K562 (cell line): ENCODE results near the gene ITSN2. TPM values are rescaled to one million over a fixed set of nuclear protein-coding genes. Genes with fewer than 3 reads are reported as not detected.

ENCODE experiments used
- ATAC-seq: fragments of 200-7000 bp; cut with Tn5 transposase; 3 replicates; pipeline ENCODE4 v1.9.1; 2020; ENCODE audit warnings: moderate library complexity
- BruUV-seq: library from RNA; stranded (reverse); fragments of 400-500 nt; replicated peaks from 2 replicates; lab custom pipeline; 2021; lab: Mats Ljungman, UMichigan
- CTCF ChIA-PET: fragments of 300-600 bp; formaldehyde crosslinking; extraction: SDS; loops from one replicate; lab custom pipeline; 2021; ENCODE audit warnings: low intra/inter-chr PET ratio; lab: Yijun Ruan, JAX
- POLR2A ChIA-PET: fragments of 300-600, 350-650 bp; sonication (Branson Sonifier 250); formaldehyde crosslinking; extraction: SDS; loops from one replicate; lab custom pipeline; 2021; ENCODE audit warnings: antibody characterized with exemption, inconsistent platforms; lab: Yijun Ruan, JAX
- DNase-seq, 4 experiments: peaks; one replicate each; pipeline versions ENCODE4 v3.0.0 to v3.0.0-alpha.2; 2011 to 2018; ENCODE audit warnings: low spot score in 3 of 4, mixed read lengths in 3 of 4; ENCODE audit errors: extremely low read depth in 1 of 4
- FAIRE-seq: peaks from 2 replicates; lab custom pipeline; 2011; peaks lifted over from hg19 to GRCh38; lab: Jason Lieb, UNC
- H2AFZ ChIP-seq: 2 replicates; pipeline ENCODE4 v1.6.0; 2011; ENCODE audit warnings: low read depth, low read length, control low read depth, inconsistent platforms
- H3K27ac ChIP-seq: fragments of 200-600 bp; 3 replicates; pipeline ENCODE4 v1.8.0; 2011; ENCODE audit warnings: low read depth, mild to moderate bottlenecking, control low read depth, inconsistent platforms, low read length, moderate library complexity, mixed read lengths; ENCODE audit errors: extremely low read depth
- H3K27me3 ChIP-seq, 2 experiments: fragments of 300-600 bp in 1 of 2; 2 replicates in 1 of 2; 3 replicates in 1 of 2; pipeline versions ENCODE4 v1.6.0 to v1.8.0; 2011; ENCODE audit warnings: inconsistent platforms in 2 of 2, low read length in 2 of 2, mild to moderate bottlenecking in 1 of 2, mixed read lengths in 1 of 2, moderate library complexity in 1 of 2; ENCODE audit not compliant: control insufficient read depth in 2 of 2, insufficient read depth in 2 of 2
- H3K36me3 ChIP-seq: fragments of 300-600 bp; 3 replicates; pipeline ENCODE4 v1.8.0; 2011; ENCODE audit warnings: mild to moderate bottlenecking, low read length, inconsistent platforms; ENCODE audit not compliant: control insufficient read depth, insufficient read depth
- H3K4me1 ChIP-seq, 2 experiments: fragments of 200-600 bp in 1 of 2; replicated peaks in 1 of 2; 2 replicates in 1 of 2; 3 replicates in 1 of 2; pipeline versions ENCODE4 v1.5.1 to v1.8.0; 2011; ENCODE audit warnings: inconsistent platforms in 2 of 2, low read length in 2 of 2, mild to moderate bottlenecking in 1 of 2, mixed read lengths in 1 of 2, moderate library complexity in 1 of 2; ENCODE audit not compliant: control insufficient read depth in 2 of 2, insufficient read depth in 2 of 2
- H3K4me2 ChIP-seq: 2 replicates; pipeline ENCODE4 v1.6.1; 2011; ENCODE audit warnings: low read length, control low read depth, inconsistent platforms, mixed read lengths; ENCODE audit not compliant: insufficient read depth
- H3K4me3 ChIP-seq: fragments of 200-600 bp; sonication (generic), shearing (Covaris generic); 2 replicates; pipeline ENCODE4 v1.5.1; 2016; ENCODE audit warnings: control low read depth, inconsistent platforms
- H3K79me2 ChIP-seq: fragments of 200-600 bp; 3 replicates; pipeline ENCODE4 v1.8.0; 2011; ENCODE audit warnings: low read length, inconsistent platforms; ENCODE audit not compliant: control insufficient read depth, insufficient read depth
- H3K9ac ChIP-seq, 2 experiments: 2 replicates each; pipeline versions ENCODE4 v1.6.0 to v1.6.1; 2011; ENCODE audit warnings: low read depth in 2 of 2, low read length in 2 of 2, control low read depth in 1 of 2, inconsistent platforms in 1 of 2, mild to moderate bottlenecking in 1 of 2, mixed read lengths in 1 of 2; ENCODE audit not compliant: insufficient read depth in 1 of 2
- H3K9me1 ChIP-seq: one replicate; pipeline ENCODE4 v1.6.0; 2011; ENCODE audit warnings: inconsistent platforms, mild to moderate bottlenecking, low read length, moderate library complexity; ENCODE audit not compliant: control insufficient read depth, insufficient read depth
- H3K9me3 ChIP-seq: replicated peaks from 2 replicates; pipeline ENCODE4 v1.5.1; 2011; ENCODE audit warnings: low read depth, low read length, inconsistent platforms; ENCODE audit not compliant: control insufficient read depth, insufficient read depth
- H4K20me1 ChIP-seq: replicated peaks from 2 replicates; pipeline ENCODE4 v1.6.1; 2011; ENCODE audit warnings: low read length, inconsistent platforms, mixed read lengths; ENCODE audit not compliant: control insufficient read depth, insufficient read depth
- E2F6 ChIP-seq, 2 experiments: IDR thresholded peaks; 2 replicates each; pipeline ENCODE4 v1.6.1; 2011; ENCODE audit warnings: borderline replicate concordance in 1 of 2, control low read depth in 1 of 2, low read depth in 1 of 2, low read length in 1 of 2, mild to moderate bottlenecking in 1 of 2, mixed read lengths in 1 of 2, moderate library complexity in 1 of 2; ENCODE audit not compliant: insufficient read depth in 1 of 2, insufficient read length in 1 of 2, poor library complexity in 1 of 2, severe bottlenecking in 1 of 2; ENCODE audit errors: extremely low read depth in 1 of 2
- ETS1 ChIP-seq: conservative IDR thresholded peaks from 2 replicates; pipeline ENCODE4 v1.6.1; 2011; ENCODE audit warnings: low read depth, mild to moderate bottlenecking, low read length; ENCODE audit not compliant: control insufficient read depth
- ETV6 ChIP-seq, 3 experiments: fragments of 150-350 bp in 1 of 3; sonication (generic) in 1 of 3; formaldehyde crosslinking in 1 of 3; IDR thresholded peaks; 2 replicates each; pipeline versions ENCODE4 v1.6.1 to v1.8.0; 2014 to 2022; ENCODE audit warnings: borderline replicate concordance in 2 of 3, low read depth in 2 of 3, antibody characterized with exemption in 1 of 3, low read length in 1 of 3, mild to moderate bottlenecking in 1 of 3, missing genetic modification reagents in 1 of 3
- FOXJ3 ChIP-seq: sonication (generic); formaldehyde crosslinking; IDR thresholded peaks from 2 replicates; pipeline ENCODE4 v1.4.0; 2020; ENCODE audit warnings: mild to moderate bottlenecking, missing genetic modification reagents
- MAFG ChIP-seq: fragments of 450-650 bp; conservative IDR thresholded peaks from 2 replicates; pipeline ENCODE4 v1.6.1; 2016; ENCODE audit warnings: missing genetic modification characterization, missing compliant biosample characterization
- POLR3A ChIP-seq: IDR thresholded peaks from 2 replicates; pipeline ENCODE4 v1.6.1; 2011; ENCODE audit warnings: borderline replicate concordance, mild to moderate bottlenecking, moderate library complexity; ENCODE audit not compliant: insufficient read length, insufficient read depth; ENCODE audit errors: extremely low read depth
- RHOXF2B ChIP-seq: fragments of 250-450 bp; sonication (Bioruptor Pico); conservative IDR thresholded peaks from 2 replicates; pipeline ENCODE4 v1.5.1; 2021
- SRF ChIP-seq, 2 experiments: fragments of 250-450, 450-650 bp in 1 of 2; sonication (Bioruptor Pico) in 1 of 2; sonication (generic) in 1 of 2; formaldehyde crosslinking; IDR thresholded peaks; 2 replicates each; pipeline versions ENCODE4 v1.5.0 to v1.5.1; 2020 to 2022; ENCODE audit warnings: mild to moderate bottlenecking in 1 of 2, missing genetic modification reagents in 1 of 2
- ZKSCAN3 ChIP-seq: fragments of 250-450 bp; sonication (Bioruptor Pico); IDR thresholded peaks from 2 replicates; pipeline ENCODE4 v1.4.0; 2020
- ZNF79 ChIP-seq: fragments of 250-450 bp; sonication (Bioruptor Pico); IDR thresholded peaks from 2 replicates; pipeline ENCODE4 v1.4.0; 2020; ENCODE audit warnings: low read depth, mild to moderate bottlenecking, moderate library complexity
- WGBS: fragments of 100-300 bp; shearing (Covaris generic); methylation state at CpG from one replicate; pipeline ENCODE4 v1.1.6; 2016; ENCODE audit warnings: low coverage, mixed read lengths; ENCODE audit not compliant: insufficient coverage; ENCODE audit errors: missing lambda C conversion rate; 5-methylcytosine and 5-hydroxymethylcytosine counted together
- in situ Hi-C: fragments of 300-500 bp; cut with MboI; formaldehyde crosslinking; loops from 4 replicates; pipeline ENCODE4 v1.15.0; 2018; ENCODE audit warnings: inconsistent platforms, mixed read lengths
- intact Hi-C: fragments of 100-400 bp; cut with micrococcal nuclease; formaldehyde crosslinking; loops from 2 replicates; pipeline ENCODE4 v1.14.2; 2022
- polyA plus RNA-seq, 8 experiments: library from polyadenylated mRNA; depleted of rRNA in 4 of 8; stranded (reverse) in 5 of 8; unstranded in 3 of 8; fragments of >200 nt; fragmentation: Nextera tagmentation in 2 of 8; fragmentation: Illumina TruSeq in 1 of 8; extraction: Ambion mirVana in 2 of 8; extraction: Trizol in 1 of 8; gene quantifications; 2 replicates each; pipeline versions ENCODE4 v1.2.1 to v1.2.3, GENCODE V29; 2011 to 2014; ENCODE audit warnings: inconsistent platforms in 1 of 8, missing spikeins in 1 of 8
- total RNA-seq, 7 experiments: library from RNA; depleted of rRNA in 6 of 7; stranded (reverse); fragments of >200 nt in 6 of 7; fragmentation: Illumina TruSeq in 2 of 7; extraction: Trizol in 2 of 7; gene quantifications; 2 replicates each; pipeline versions ENCODE4 v1.2.1 to v1.2.3, GENCODE V29; 2011 to 2021; ENCODE audit warnings: low replicate concordance in 1 of 7
- TF ChIP-seq, protein P1 (sequence below): fragments of 150-350 bp; conservative IDR thresholded peaks from 2 replicates; pipeline ENCODE4 v1.6.1; 2014; ENCODE audit warnings: low read length
- TF ChIP-seq, protein P2 (sequence below): fragments of 200-400 bp; formaldehyde crosslinking; IDR thresholded peaks from 2 replicates; pipeline ENCODE4 v1.6.1; 2017; ENCODE audit warnings: mild to moderate bottlenecking, low read depth, low read length, moderate library complexity

Gene ITSN2
- total and polyA plus RNA-seq, 9 of the 15 experiments (the other 6 are each of a cell fraction or from before 2014, with no cell fraction given), result 6.6 to 19.9 (median 15.2) TPM

DNA sequence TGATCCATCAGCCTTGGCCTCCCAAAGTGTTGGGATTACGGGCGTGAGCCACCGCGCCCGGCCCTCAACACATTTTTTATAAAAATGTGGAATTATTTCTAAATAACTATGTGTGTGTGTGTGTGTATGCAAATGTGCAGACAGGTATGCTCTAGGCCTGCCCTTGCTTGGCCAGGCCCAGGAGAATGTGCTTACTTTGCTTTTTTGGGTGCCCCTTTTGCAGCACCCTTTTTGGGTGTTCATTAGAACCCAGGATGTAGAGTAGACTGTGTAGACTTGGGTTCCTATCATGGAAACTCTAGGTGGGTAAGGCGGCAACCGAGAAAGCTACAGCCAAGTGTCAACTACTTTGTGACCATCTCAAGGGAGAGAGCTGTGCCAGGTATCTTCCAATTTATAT lies 11.7 kb upstream of the ITSN2 start:
- no peak for ATAC-seq
- no peak overlapping the region for H3K4me2 ChIP-seq
- H3K4me1 ChIP-seq, result no peaks in the 10 kb centered on the region
- no TSS peak for BruUV-seq
- WGBS, result 91% methylated on average over 2 of the region's 7 CpGs
- H3K27me3 ChIP-seq, result no peaks in the 10 kb centered on the region
- H4K20me1 ChIP-seq, result no peaks in the 10 kb centered on the region
- no peak for DNase-seq
- intact Hi-C loops (no loop called here), in situ Hi-C loops (no loop called here)
- no peaks in the 10 kb centered on the region for H3K79me2 ChIP-seq
- no peaks in the 10 kb centered on the region for H3K9me3 ChIP-seq
- H3K27ac ChIP-seq, result no peak overlapping the region
- no peak overlapping the region for H3K9ac ChIP-seq
- H3K36me3 ChIP-seq, result no peaks in the 10 kb centered on the region
- ChIA-PET POLR2A (interaction anchor here (0.7 kb wide), 1 partner anchor 150 kb away, joined by 3 read pairs; no protein-coding TSS in a partner anchor), CTCF (no interaction called here)
- H2AFZ ChIP-seq, result no peak overlapping the region
- H3K9me1 ChIP-seq, result no peaks in the 10 kb centered on the region
- no peak for FAIRE-seq
- H3K4me3 ChIP-seq, result no peak overlapping the region
- TF ChIP-seq MAFG (0 out of 2 replicates have a peak, but pooled peaks have one; percentile 16), SRF (CRISPR knock-in tag; IDR thresholded peaks at IDR 0.05) (no peak), ZKSCAN3 (CRISPR knock-in tag) (no peak), ETV6 (IDR thresholded peaks at IDR 0.05; ENCODE audit: borderline replicate concordance in 1 of 2, low read depth in 2 of 2, low read length in 1 of 2) (no peak), ETV6 (CRISPR knock-in tag; IDR thresholded peaks at IDR 0.05; ENCODE audit: borderline replicate concordance) (no peak), FOXJ3 (no peak), E2F6 (IDR thresholded peaks at IDR 0.05; ENCODE audit: borderline replicate concordance in 1 of 2, extremely low read depth in 1 of 2, insufficient read depth in 1 of 2, insufficient read length in 1 of 2, low read depth in 1 of 2, low read length in 1 of 2, poor library complexity in 1 of 2, severe bottlenecking in 1 of 2) (no peak), POLR3A (no peak), RHOXF2B (no peak), ETS1 (no peak), ZNF79 (CRISPR knock-in tag) (no peak)
- TF ChIP-seq, protein P1, sequence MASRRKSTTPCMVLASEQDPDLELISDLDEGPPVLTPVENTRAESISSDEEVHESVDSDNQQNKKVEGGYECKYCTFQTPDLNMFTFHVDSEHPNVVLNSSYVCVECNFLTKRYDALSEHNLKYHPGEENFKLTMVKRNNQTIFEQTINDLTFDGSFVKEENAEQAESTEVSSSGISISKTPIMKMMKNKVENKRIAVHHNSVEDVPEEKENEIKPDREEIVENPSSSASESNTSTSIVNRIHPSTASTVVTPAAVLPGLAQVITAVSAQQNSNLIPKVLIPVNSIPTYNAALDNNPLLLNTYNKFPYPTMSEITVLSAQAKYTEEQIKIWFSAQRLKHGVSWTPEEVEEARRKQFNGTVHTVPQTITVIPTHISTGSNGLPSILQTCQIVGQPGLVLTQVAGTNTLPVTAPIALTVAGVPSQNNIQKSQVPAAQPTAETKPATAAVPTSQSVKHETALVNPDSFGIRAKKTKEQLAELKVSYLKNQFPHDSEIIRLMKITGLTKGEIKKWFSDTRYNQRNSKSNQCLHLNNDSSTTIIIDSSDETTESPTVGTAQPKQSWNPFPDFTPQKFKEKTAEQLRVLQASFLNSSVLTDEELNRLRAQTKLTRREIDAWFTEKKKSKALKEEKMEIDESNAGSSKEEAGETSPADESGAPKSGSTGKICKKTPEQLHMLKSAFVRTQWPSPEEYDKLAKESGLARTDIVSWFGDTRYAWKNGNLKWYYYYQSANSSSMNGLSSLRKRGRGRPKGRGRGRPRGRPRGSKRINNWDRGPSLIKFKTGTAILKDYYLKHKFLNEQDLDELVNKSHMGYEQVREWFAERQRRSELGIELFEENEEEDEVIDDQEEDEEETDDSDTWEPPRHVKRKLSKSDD, result no peak
- TF ChIP-seq, protein P2, sequence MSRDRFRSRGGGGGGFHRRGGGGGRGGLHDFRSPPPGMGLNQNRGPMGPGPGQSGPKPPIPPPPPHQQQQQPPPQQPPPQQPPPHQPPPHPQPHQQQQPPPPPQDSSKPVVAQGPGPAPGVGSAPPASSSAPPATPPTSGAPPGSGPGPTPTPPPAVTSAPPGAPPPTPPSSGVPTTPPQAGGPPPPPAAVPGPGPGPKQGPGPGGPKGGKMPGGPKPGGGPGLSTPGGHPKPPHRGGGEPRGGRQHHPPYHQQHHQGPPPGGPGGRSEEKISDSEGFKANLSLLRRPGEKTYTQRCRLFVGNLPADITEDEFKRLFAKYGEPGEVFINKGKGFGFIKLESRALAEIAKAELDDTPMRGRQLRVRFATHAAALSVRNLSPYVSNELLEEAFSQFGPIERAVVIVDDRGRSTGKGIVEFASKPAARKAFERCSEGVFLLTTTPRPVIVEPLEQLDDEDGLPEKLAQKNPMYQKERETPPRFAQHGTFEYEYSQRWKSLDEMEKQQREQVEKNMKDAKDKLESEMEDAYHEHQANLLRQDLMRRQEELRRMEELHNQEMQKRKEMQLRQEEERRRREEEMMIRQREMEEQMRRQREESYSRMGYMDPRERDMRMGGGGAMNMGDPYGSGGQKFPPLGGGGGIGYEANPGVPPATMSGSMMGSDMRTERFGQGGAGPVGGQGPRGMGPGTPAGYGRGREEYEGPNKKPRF, result no peak
